ENCODE results near the gene ADAM33. TPM values are rescaled to one million over a fixed set of nuclear protein-coding genes. Genes with fewer than 3 reads are reported as not detected.

The ADAM33 gene
- total RNA-seq, 1 experiment from 2014 or later: not detected

- ChIA-PET CTCF (interaction anchor here (0.5 to 6.5 kb wide), 9 partner anchors 10 to 127 kb away, joined by 3 to 51 read pairs (median 5); no protein-coding TSS in a partner anchor), POLR2A (interaction anchor here (0.6 to 1.8 kb wide), 10 partner anchors 10 to 159 kb away, joined by 3 to 6 read pairs (median 4); no protein-coding TSS in a partner anchor)
- TF ChIP-seq CTCF (IDR thresholded peaks at IDR 0.05; ENCODE audit: unreplicated experiment): no peak
- Mint-ChIP-seq H3K9me3 (ENCODE audit: unreplicated experiment) (no peaks in the 10 kb centered on the region), H3K4me3 (ENCODE audit: unreplicated experiment) (no peak overlapping the region), H3K36me3 (ENCODE audit: insufficient read depth, unreplicated experiment) (no peaks in the 10 kb centered on the region), H3K27me3 (ENCODE audit: insufficient read depth, unreplicated experiment) (no peaks in the 10 kb centered on the region), H3K27ac (ENCODE audit: low read depth, unreplicated experiment) (no peak overlapping the region), H3K4me1 (ENCODE audit: insufficient read depth, unreplicated experiment) (peaks cover 16% of the 10 kb centered on the region)
- DNase-seq (ENCODE audit: unreplicated experiment): no peak
- BruUV-seq (replicated peaks): no TSS peak
- intact Hi-C loops (cut with micrococcal nuclease): no loop called here
Measured at GRCh38 chr20:3686421-3686820, 4.6 kb upstream of the ADAM33 start.

- POLR2A ChIA-PET: interaction anchor here (0.9 to 1.8 kb wide), 3 partner anchors 12 to 22 kb away, joined by 3 to 5 read pairs (median 5); no protein-coding TSS in a partner anchor
- no peaks in the 10 kb centered on the region for H3K27me3 Mint-ChIP-seq (ENCODE audit: insufficient read depth, unreplicated experiment)
Measured at GRCh38 chr20:3685341-3685740, 3.5 kb upstream of the ADAM33 start.

GRCh38 chr20:3681352-3681930 is 369 bp downstream of the ADAM33 start:
- H3K36me3 Mint-ChIP-seq (ENCODE audit: insufficient read depth, unreplicated experiment): no peaks in the 10 kb centered on the region
- H3K27ac Mint-ChIP-seq (ENCODE audit: low read depth, unreplicated experiment): no peak overlapping the region
- no TSS peak for BruUV-seq (replicated peaks)
- H3K27me3 Mint-ChIP-seq (ENCODE audit: insufficient read depth, unreplicated experiment): peaks cover 5% of the 10 kb centered on the region
- no peak overlapping the region for H3K4me3 Mint-ChIP-seq (ENCODE audit: unreplicated experiment)
- POLR2A ChIA-PET: interaction anchor here (0.7 kb wide), 2 partner anchors 15 to 30 kb away, joined by 3 read pairs; no protein-coding TSS in a partner anchor
- TF ChIP-seq CTCF (IDR thresholded peaks at IDR 0.05; ENCODE audit: unreplicated experiment): no peak
- no peaks in the 10 kb centered on the region for H3K9me3 Mint-ChIP-seq (ENCODE audit: unreplicated experiment)
- CTCF ChIA-PET: interaction anchor here (1.1 to 8.9 kb wide), 2 partner anchors 27 to 174 kb away, joined by 4 to 154 read pairs; no protein-coding TSS in a partner anchor
- H3K4me1 Mint-ChIP-seq (ENCODE audit: insufficient read depth, unreplicated experiment): peaks cover 2% of the 10 kb centered on the region
- intact Hi-C loops (cut with micrococcal nuclease): no loop called here
- DNase-seq (ENCODE audit: unreplicated experiment): no peak

More at GRCh38 chr20:3685341-3685740, 3.5 kb upstream of the ADAM33 start:
- DNase-seq (ENCODE audit: unreplicated experiment): no peak
- intact Hi-C loops (cut with micrococcal nuclease): no loop called here
- no TSS peak for BruUV-seq (replicated peaks)
- TF ChIP-seq CTCF (IDR thresholded peaks at IDR 0.05; ENCODE audit: unreplicated experiment): no peak
- peaks cover 16% of the 10 kb centered on the region for H3K4me1 Mint-ChIP-seq (ENCODE audit: insufficient read depth, unreplicated experiment)
- H3K36me3 Mint-ChIP-seq (ENCODE audit: insufficient read depth, unreplicated experiment): no peaks in the 10 kb centered on the region
- CTCF ChIA-PET: interaction anchor here (1.4 to 6.5 kb wide), 4 partner anchors 9 to 33 kb away, joined by 3 to 51 read pairs (median 28); no protein-coding TSS in a partner anchor
- no peaks in the 10 kb centered on the region for H3K9me3 Mint-ChIP-seq (ENCODE audit: unreplicated experiment)
- no peak overlapping the region for H3K27ac Mint-ChIP-seq (ENCODE audit: low read depth, unreplicated experiment)
- no peak overlapping the region for H3K4me3 Mint-ChIP-seq (ENCODE audit: unreplicated experiment)

- no peak for TF ChIP-seq CTCF (IDR thresholded peaks at IDR 0.05; ENCODE audit: unreplicated experiment)
- Mint-ChIP-seq H3K9me3 (ENCODE audit: unreplicated experiment) (no peaks in the 10 kb centered on the region), H3K4me1 (ENCODE audit: insufficient read depth, unreplicated experiment) (no peaks in the 10 kb centered on the region), H3K27me3 (ENCODE audit: insufficient read depth, unreplicated experiment) (peaks cover 11% of the 10 kb centered on the region), H3K4me3 (ENCODE audit: unreplicated experiment) (no peak overlapping the region), H3K36me3 (ENCODE audit: insufficient read depth, unreplicated experiment) (no peaks in the 10 kb centered on the region), H3K27ac (ENCODE audit: low read depth, unreplicated experiment) (no peak overlapping the region)
- DNase-seq (ENCODE audit: unreplicated experiment): no peak
- no TSS peak for BruUV-seq (replicated peaks)
- POLR2A ChIA-PET: interaction anchor here (0.6 to 0.7 kb wide), 3 partner anchors 15 to 107 kb away, joined by 3 read pairs; no protein-coding TSS in a partner anchor
- CTCF ChIA-PET: interaction anchor here (0.6 to 8.9 kb wide), 4 partner anchors 28 to 174 kb away, joined by 3 to 154 read pairs (median 6); partner anchors contain the start of gene ADISSP
- intact Hi-C loops (cut with micrococcal nuclease): no loop called here
Measured at GRCh38 chr20:3680701-3681351, 984 bp downstream of the ADAM33 start.

Measured in MCF 10A (cell line).